GM18907 (cell line): ENCODE results near the gene DIP2C.
"Not testable (repeated sequence)": the region's sequence is repeated elsewhere in the genome, so short reads cannot be mapped to it uniquely, and the experiment has no call there.

Experiments
- ATAC-seq: cut with Tn5 transposase; IDR thresholded peaks from one replicate; pipeline ENCODE4 v1.9.1; 2021; ENCODE audit warnings: mild to moderate bottlenecking, moderate library complexity; ENCODE audit not compliant: unreplicated experiment

The DIP2C gene

DNA sequence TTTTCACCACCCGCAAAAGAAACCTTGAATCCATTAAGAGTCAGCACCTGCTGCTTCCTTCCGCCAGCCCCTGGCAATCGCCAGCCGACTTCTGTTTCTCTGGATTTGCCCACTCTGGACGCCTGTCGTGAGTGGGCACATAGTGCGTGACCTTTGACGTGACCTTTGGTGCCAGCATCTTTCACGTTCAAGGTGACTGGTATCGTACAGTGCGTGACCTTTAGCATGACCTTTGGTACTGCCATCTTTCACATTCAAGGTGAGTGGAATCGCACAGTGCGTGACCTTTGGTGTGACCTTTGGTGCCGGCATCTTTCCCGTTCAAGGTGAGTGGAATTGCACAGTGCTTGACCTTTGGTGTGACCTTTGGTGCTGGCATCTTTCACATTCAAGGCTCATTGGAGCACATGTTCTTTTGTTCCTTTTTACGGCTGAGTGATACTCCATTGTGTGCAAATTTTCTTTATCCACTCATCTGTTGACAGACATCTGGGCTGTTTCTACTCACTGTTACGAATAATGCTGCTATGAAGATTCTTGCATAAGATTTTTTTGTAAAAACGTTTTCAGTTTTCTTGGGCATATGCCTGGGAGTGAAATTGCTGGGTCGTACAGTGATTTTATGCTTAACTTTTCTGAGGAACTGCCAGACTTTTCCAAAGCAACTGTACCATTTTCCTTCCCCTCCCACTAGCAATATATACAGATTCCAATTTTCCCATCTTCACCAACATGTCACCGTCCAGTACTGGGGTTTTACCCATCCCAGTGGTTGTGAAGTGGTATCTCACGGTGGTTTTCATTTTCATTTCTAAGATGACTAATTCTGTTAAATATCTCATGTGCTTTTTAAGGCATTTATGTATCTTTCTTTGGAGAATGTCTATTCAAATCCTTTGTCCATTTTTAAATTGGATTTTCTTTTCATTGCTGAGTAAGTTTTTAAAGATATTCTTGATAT lies 145.3 kb downstream of the DIP2C start:
- no peak for ATAC-seq

DNA sequence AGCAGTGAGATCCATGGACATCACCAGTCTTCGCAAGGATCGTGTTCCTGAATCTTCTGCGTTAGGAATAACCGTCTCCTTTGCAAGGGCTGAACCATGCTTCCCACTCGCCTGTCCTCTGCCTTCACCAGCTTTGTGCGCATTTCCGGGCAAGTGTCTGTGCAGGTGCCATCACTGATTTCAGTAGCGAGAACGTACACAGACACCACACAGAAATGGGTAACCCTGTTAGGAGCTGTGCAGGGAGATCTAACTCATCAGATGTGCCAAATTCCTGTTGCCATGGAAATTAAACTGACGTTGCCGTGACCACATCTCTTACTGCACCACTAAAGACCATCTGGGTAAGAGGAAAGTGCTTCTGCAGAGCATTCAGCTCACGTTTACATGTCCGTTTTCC lies 146.3 kb downstream of the DIP2C start:
- ATAC-seq = no peak

DNA sequence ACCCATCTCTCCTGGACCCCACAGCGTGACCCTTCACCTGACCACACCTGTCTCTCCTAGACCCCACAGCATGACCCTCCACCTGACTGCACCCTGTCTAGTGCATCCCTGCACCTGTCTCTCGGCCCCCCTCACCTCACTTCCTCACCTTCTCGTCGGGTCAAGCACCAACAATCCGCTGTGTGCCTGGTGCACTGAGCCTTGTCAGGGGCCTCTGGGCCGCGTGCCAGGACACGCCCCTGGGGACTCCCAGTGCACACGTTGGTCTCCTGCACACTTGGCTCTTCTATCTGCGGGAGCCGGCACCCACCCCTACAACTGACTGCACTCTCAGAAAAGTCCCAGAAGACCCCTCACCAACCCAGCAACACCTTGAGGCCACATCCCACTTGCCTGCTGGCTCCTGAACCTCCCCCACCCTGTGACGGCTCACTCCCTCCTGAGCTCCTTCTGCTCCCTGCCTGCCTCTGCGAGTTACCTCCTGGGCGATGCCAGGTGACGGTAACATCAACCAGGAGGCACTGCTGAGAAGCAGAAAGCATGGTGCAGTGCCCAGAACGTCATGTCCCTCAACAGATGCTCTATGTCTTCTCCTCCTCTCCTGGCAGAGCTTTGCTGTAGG lies 147.6 kb downstream of the DIP2C start:
- ATAC-seq = no peak

DNA sequence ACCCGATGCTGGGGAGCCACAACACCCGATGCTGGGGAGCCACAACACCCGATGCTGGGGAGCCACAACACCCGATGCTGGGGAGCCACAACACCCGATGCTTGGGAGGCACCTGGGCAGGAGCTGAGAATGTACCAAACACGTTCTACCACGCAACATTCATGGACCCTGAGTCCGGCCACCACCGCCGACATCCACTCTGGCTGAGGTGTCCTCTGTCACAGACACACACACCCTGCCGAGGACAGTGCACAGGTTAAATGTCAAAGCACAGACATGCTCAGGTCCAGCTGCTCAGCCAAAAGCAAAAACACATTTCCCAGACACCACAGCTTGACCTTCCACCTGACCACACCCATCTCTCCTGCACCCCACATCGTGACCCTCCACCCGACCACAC lies 148.4 kb downstream of the DIP2C start:
- ATAC-seq = no peak

DNA sequence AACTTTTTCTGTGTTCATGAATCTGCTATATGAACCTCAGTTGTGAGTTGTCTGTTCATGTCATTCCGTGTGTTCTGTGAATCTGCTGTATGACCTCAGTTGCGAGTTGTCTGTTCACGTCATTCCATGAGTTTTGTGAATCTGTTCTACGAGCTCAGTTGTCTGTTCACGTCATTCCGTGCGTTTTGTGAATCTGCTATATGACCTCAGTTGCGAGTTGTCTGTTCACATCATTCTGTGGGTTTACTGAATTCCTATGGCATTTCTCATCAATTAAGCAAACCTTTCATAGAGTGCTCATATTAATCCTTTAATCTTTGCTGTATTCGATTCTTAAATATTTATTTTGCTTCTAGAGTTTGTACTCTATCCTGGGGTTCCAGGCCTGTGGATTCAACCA lies 150.6 kb downstream of the DIP2C start:
- no peak for ATAC-seq

GRCh38 chr10:536935-537334 lies 152.5 kb downstream of the DIP2C start:
- no peak for ATAC-seq

GRCh38 chr10:536371-536925 lies 153.0 kb downstream of the DIP2C start:
- no peak for ATAC-seq

DNA sequence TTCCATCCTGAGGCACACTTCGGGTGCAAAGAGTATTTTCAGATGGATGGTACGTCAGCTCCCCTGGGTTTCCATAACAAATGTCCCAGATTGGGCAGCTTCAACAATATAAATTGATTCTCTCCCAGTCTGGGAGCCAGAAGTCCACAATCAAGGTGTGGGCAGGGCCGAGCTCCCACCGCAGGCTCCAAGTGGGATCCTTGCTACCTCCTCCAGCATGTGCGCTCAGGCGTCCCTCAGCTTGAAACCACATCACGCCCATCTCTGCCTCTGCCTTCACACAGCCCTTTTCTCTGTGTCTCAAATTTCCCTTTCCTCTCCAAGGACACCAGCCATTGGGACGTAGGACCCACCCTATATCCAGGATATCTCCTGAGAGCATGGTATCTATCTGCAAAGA lies 153.5 kb downstream of the DIP2C start:
- ATAC-seq = no peak

DNA sequence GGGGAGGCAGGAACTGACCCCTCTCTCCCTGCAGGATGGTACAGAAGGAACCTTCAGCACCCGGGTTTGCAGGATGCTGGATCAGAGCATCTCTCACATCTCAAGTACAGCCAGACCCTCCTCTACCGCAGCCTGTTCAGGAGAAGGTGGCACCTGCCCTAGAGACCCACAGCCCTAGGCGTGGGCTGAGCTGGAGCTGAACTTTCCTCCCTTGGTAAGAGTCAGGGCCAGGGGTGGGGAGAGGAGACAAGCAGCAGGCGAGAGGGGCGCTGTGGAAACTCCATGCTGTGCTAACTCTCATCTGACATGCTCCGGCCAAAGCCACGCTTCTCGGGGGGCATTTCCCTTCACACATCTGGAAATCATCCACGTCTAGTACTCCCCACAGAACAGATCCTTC lies 154.4 kb downstream of the DIP2C start:
- no peak for ATAC-seq

GRCh38 chr10:534047-534566 lies 155.4 kb downstream of the DIP2C start:
- ATAC-seq = no peak

GRCh38 chr10:533611-534010 lies 155.9 kb downstream of the DIP2C start:
- ATAC-seq = no peak

- no peak for ATAC-seq
These were observed 156.3 kb downstream of the DIP2C start for GRCh38 chr10:533186-533585.

DNA sequence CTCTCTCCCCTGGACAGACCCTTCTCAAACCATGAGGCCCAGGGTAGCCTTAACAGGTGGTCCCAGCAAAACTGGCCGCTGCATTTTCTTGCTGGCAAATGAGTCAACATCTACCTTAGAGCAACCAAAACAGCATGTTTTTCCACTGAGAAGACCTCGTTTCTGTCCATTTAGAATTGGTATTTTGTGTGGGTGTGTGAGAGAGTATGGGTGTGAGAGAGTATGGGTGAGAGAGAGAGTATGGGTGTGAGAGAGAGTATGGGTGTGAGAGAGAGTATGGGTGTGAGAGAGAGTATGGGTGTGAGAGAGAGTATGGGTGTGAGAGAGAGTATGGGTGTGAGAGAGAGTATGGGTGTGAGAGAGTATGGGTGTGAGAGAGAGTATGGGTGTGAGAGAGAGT lies 157.1 kb downstream of the DIP2C start:
- ATAC-seq = not testable (repeated sequence)

- ATAC-seq = no peak
These were observed 157.9 kb downstream of the DIP2C start for GRCh38 chr10:531541-531940.

- no peak for ATAC-seq
These were observed 158.8 kb downstream of the DIP2C start for GRCh38 chr10:530717-531116.

DNA sequence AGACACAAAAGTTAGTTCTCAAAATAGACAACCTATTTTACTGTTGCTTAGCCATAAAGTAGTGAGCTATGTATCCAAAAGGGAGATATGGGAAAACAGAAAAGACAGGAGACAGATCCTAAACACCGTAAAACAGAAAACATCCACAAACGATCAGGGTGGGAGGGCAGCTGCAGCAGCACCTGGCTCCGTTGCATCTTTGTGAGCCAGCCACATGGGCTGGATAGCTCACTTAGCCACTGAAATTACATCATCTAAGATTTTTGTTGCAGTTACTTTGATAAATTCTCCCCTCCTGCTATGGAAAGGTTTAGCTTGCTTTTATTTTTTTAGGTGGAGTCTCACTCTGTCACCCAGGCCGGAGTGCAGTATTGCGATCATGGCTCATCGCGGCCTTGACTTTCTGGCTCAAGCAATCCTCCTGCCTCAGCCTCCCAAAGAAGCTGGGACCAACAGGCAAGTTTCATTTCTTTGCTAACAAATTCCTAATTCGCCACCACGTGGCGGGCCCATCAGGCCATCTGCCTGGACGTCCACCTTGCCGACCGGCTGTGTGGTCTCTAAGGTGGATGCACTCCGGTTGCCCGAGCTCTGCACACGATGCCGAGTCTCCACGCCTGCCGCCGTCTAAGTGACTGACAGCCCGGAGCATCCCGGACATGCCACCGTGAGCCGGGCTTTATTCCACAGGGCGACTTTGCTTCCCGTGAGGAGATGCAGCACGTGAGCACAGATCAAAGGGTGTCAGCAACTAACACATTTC lies 159.8 kb downstream of the DIP2C start:
- no peak for ATAC-seq

DNA sequence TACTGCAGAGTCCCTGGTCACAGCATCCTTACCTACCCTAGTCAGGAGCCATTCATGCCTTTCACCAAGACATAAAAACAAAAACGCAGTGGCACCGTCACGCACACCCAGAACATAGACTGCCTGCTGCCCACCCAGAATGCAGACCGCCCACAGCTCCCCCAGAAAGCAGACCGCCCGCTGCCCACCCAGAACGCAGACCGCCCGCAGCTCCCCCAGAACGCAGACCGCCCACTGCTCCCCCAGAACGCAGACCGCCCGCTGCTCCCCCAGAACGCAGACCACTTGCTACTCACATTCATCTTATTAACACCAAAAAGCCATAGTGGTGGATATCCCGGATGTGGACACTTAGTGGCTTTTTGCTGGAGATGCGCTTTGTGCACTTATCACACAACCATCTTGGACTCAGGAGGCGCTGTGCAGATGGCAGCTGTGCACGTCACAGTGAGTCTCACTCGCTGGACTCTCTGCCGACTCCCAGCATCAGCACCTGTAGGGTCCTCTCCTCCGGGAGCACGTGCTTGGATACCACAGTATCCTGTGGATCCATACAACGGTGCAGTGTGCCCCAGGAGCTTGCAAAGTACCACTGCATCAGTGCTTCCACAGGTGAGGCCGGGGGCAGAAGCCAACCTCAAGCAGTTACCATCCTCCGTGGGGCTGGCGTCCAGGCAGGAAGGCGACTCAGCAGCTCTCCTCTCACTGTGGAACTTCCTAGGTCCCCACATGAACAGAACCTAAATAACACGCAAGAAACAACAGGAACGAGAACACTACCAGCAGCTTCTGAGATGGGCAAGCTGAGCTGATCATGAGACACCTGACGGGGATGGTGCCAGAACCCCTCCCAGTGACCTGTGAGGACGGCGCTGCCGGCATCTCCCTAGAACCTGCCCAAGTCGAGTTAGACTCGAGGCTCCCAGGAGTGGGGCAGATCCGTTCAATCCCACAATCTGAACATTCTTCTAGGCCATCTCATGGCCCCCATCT lies 161.0 kb downstream of the DIP2C start:
- ATAC-seq = no peak

GRCh38 chr10:527416-527815 lies 162.1 kb downstream of the DIP2C start:
- no peak for ATAC-seq

GRCh38 chr10:526651-527312 lies 162.7 kb downstream of the DIP2C start:
- no peak for ATAC-seq
